Spleen (tissue), 11 donors: Measurements from ENCODE around the gene CHP2. TPM values are rescaled to one million over a fixed set of nuclear protein-coding genes. Genes with fewer than 3 reads are reported as not detected.

ENCODE experiments used
- DNase-seq: peaks from one replicate; pipeline ENCODE4 v3.0.0-alpha.2; 2020
- H3K27ac ChIP-seq, 8 donors: fragments of 200-600 bp; sonication (generic) in 7 of 8; 1 replicate in 4 of 8; 2 replicates in 4 of 8; pipeline versions ENCODE4 v1.5.0 to v1.8.0; 2016 to 2021; ENCODE audit warnings: inconsistent platforms in 4 of 8, mild to moderate bottlenecking in 4 of 8, moderate library complexity in 1 of 8
- H3K27me3 ChIP-seq, 7 donors: fragments of 200-600 bp; sonication (generic) in 6 of 7; replicated peaks in 1 of 7; 1 replicate in 4 of 7; 2 replicates in 3 of 7; pipeline versions ENCODE4 v1.5.0 to v1.8.0; 2016 to 2021; ENCODE audit warnings: inconsistent platforms in 3 of 7, mild to moderate bottlenecking in 1 of 7
- H3K36me3 ChIP-seq, 6 donors: fragments of 200-600 bp; sonication (generic) in 5 of 6; 1 replicate in 4 of 6; 2 replicates in 2 of 6; pipeline versions ENCODE4 v1.5.0 to v1.8.0; 2016 to 2021; ENCODE audit warnings: inconsistent platforms in 2 of 6
- H3K4me1 ChIP-seq, 6 donors: fragments of 200-600 bp; sonication (generic) in 5 of 6; 1 replicate in 3 of 6; 2 replicates in 3 of 6; pipeline versions ENCODE4 v1.5.0 to v1.8.0; 2016 to 2021; ENCODE audit warnings: inconsistent platforms in 3 of 6
- H3K4me3 ChIP-seq, 8 donors: fragments of 200-600 bp; sonication (generic) in 7 of 8; 1 replicate in 4 of 8; 2 replicates in 4 of 8; pipeline versions ENCODE4 v1.5.0 to v1.8.0; 2016 to 2021; ENCODE audit warnings: inconsistent platforms in 4 of 8, mild to moderate bottlenecking in 4 of 8, moderate library complexity in 2 of 8
- H3K9me3 ChIP-seq, 8 donors: fragments of 200-600 bp; sonication (generic) in 7 of 8; 1 replicate in 4 of 8; 2 replicates in 4 of 8; pipeline versions ENCODE4 v1.5.0 to v1.8.0; 2016 to 2021; ENCODE audit warnings: inconsistent platforms in 4 of 8
- CTCF ChIP-seq, 11 experiments: fragments of 200-600 bp in 7 of 11; fragments of 450-650 bp in 4 of 11; sonication (generic) in 4 of 11; IDR thresholded peaks in 8 of 11; conservative IDR thresholded peaks in 3 of 11; 1 replicate in 7 of 11; 2 replicates in 4 of 11; pipeline versions ENCODE4 v1.4.0 to v1.8.0; 2016 to 2021; ENCODE audit warnings: antibody characterized with exemption in 11 of 11, inconsistent platforms in 4 of 11, mild to moderate bottlenecking in 1 of 11
- POLR2A ChIP-seq, 3 donors: fragments of 450-650 bp; IDR thresholded peaks; one replicate each; pipeline ENCODE4 v1.5.1; 2017; ENCODE audit warnings: antibody characterized with exemption in 3 of 3, mild to moderate bottlenecking in 1 of 3
- POLR2AphosphoS5 ChIP-seq, 3 donors: sonication (generic); formaldehyde crosslinking; IDR thresholded peaks; one replicate each; pipeline ENCODE4 v1.5.1; 2017; ENCODE audit warnings: antibody characterized with exemption in 3 of 3
- WGBS, 5 donors: extraction: QIAGEN DNeasy Blood & Tissue Kit in 3 of 5; methylation state at CpG; one replicate each; pipeline versions ENCODE4 v1.1.5 to v1.1.7; 2013 to 2018; 5-methylcytosine and 5-hydroxymethylcytosine counted together
- intact Hi-C: fragments of 100-400 bp; cut with DNase I; formaldehyde crosslinking; loops from one replicate; pipeline ENCODE4 v1.15.0; 2023; ENCODE audit warnings: low total_unique reads
- polyA plus RNA-seq, 3 donors: library from polyadenylated mRNA; stranded (reverse); fragments of 200-250 nt; gene quantifications; one replicate each; pipeline ENCODE4 v1.2.1, GENCODE V29; 2013
- total RNA-seq, 7 donors: library from RNA; depleted of rRNA in 3 of 7; stranded (reverse); fragments of >200 nt in 3 of 7; fragmentation: NEBNext Ultra II Directional in 4 of 7; extraction: Animal tissue kit (Norgen Biotek cat#: 25700) in 4 of 7; gene quantifications; one replicate each; pipeline versions ENCODE4 v1.1.0 to v1.2.1, GENCODE V29; 2016 to 2021
- donor health status: healthy with polysubstance abuse.
- donor health status: DM: no; HTN: no; CAD: no; lungs with moderate emphysema.
- donor health status: DM: no; HTN: no; CAD: no.
- donor health status: Bipolar disorder and iron deficiency.
- donor health status: healthy.
- donor health status: DM: no; HTN: no; CAD: no.
- donor health status: DM: yes; HTN: yes; CAD: no.

CHP2 gene
- total and polyA plus RNA-seq, 10 donors: 0.06 TPM; not detected in 9

GRCh38 chr16:23781176-23781575 lies 26.4 kb downstream of the CHP2 start:
- Histone ChIP-seq H3K36me3 (no peaks in the 10 kb centered on the region), H3K27me3 (peaks cover 0 to 68% (median 0%) of the 10 kb centered on the region in 7 donors), H3K4me1 (no peaks in the 10 kb centered on the region), H3K4me3 (no peak overlapping the region), H3K9me3 (no peaks in the 10 kb centered on the region), H3K27ac (no peak overlapping the region)
- WGBS, 5 donors: 71 to 100% (median 85%) methylated on average over 1 of the region's 1 CpG
- TF ChIP-seq POLR2A (IDR thresholded peaks at IDR 0.05): no peak
- TF ChIP-seq POLR2AphosphoS5 (IDR thresholded peaks at IDR 0.05): no peak
- TF ChIP-seq CTCF (IDR thresholded peaks at IDR 0.05 in 8 of 11, conservative IDR thresholded peaks at IDR 0.05 in 3 of 11): no peak
- intact Hi-C loops: no loop called here
- no peak for DNase-seq

DNA sequence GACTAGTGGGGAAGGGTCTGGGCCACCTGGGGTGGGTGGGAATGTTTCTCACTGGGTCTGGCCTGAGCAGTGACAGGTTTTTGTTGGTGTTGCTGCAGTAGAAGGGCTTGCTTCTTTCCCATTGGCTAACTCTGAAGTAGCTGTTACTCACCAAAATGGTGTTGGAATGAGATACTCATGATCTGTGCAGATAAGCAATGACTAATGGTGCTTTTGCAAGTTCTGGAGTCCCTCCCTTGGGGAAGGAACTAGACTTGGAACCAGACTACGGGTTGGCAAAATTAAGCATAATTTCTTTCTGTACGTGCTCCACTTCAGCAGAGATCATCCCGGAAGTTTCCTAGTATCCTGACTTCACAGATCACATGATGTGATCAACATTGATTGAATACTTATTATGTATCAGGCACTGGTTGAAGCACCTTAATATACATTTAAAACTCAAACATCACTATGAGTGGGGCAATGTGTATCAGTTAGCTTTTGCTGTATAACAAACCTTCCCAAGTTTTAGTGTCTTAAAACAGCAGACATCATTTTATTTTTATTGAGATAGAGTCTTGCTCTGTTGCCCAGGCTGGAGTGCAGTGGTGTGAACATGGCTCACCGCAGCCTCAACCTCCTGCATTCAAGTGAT lies 30.1 kb downstream of the CHP2 start:
- H3K27ac ChIP-seq: no peak overlapping the region
- peaks cover 0 to 56% (median 0%) of the 10 kb centered on the region in 7 donors for H3K27me3 ChIP-seq
- no peak overlapping the region for H3K4me3 ChIP-seq
- 79 to 91% (median 85%) methylated on average over 4 of the region's 4 CpGs for WGBS, 5 donors
- TF ChIP-seq CTCF (IDR thresholded peaks at IDR 0.05 in 8 of 11, conservative IDR thresholded peaks at IDR 0.05 in 3 of 11): no peak
- TF ChIP-seq POLR2A (IDR thresholded peaks at IDR 0.05): no peak
- no peak for TF ChIP-seq POLR2AphosphoS5 (IDR thresholded peaks at IDR 0.05)
- H3K36me3 ChIP-seq: no peaks in the 10 kb centered on the region
- intact Hi-C loops: no loop called here
- H3K4me1 ChIP-seq: peaks cover 0 to 14% (median 2%) of the 10 kb centered on the region in 6 donors
- no peak for DNase-seq
- no peaks in the 10 kb centered on the region for H3K9me3 ChIP-seq

DNA sequence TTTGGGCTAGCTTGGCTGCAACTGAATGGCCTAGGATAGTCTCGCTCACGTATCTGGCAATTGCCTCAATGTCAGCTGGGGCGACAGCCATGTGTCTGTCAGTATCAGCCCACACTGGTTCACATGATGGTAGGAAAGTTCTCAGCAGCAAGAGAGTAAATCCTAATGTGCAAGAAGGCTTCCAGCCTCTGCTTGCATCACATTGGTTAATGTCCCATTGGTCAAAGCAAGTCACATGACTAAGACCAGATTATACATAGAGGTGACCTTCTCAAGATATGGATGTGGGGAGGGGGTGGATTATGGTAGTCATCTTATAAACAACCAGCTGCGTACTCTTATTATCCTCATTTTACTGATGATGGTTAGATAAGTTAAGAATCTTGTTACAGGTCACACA lies 31.0 kb downstream of the CHP2 start:
- H3K9me3 ChIP-seq: no peaks in the 10 kb centered on the region
- no peaks in the 10 kb centered on the region for H3K36me3 ChIP-seq
- DNase-seq: no peak
- peaks cover 0 to 49% (median 0%) of the 10 kb centered on the region in 7 donors for H3K27me3 ChIP-seq
- WGBS, 5 donors: 89 to 96% (median 95%) methylated on average over 4 of the region's 4 CpGs
- intact Hi-C loops: no loop called here
- peaks cover 0 to 14% (median 2%) of the 10 kb centered on the region in 6 donors for H3K4me1 ChIP-seq
- H3K4me3 ChIP-seq: no peak overlapping the region
- no peak overlapping the region for H3K27ac ChIP-seq
- TF ChIP-seq CTCF (IDR thresholded peaks at IDR 0.05 in 8 of 11, conservative IDR thresholded peaks at IDR 0.05 in 3 of 11) (no peak), POLR2AphosphoS5 (IDR thresholded peaks at IDR 0.05) (no peak), POLR2A (IDR thresholded peaks at IDR 0.05) (no peak)

GRCh38 chr16:23786964-23787561 lies 32.2 kb downstream of the CHP2 start:
- 52 to 65% (median 56%) methylated on average over 6 of the region's 6 CpGs for WGBS, 5 donors
- no peaks in the 10 kb centered on the region for H3K9me3 ChIP-seq

More at GRCh38 chr16:23786964-23787561, 32.2 kb downstream of the CHP2 start:
- intact Hi-C loops: no loop called here
- H3K36me3 ChIP-seq: no peaks in the 10 kb centered on the region
- TF ChIP-seq CTCF (IDR thresholded peaks at IDR 0.05 in 8 of 11, conservative IDR thresholded peaks at IDR 0.05 in 3 of 11): no peak
- no peak for TF ChIP-seq POLR2A (IDR thresholded peaks at IDR 0.05)
- TF ChIP-seq POLR2AphosphoS5 (IDR thresholded peaks at IDR 0.05): no peak
- DNase-seq: no peak
- H3K27ac ChIP-seq: no peak overlapping the region
- H3K4me1 ChIP-seq: peaks cover 0 to 14% (median 2%) of the 10 kb centered on the region in 6 donors
- H3K4me3 ChIP-seq: no peak overlapping the region
- H3K27me3 ChIP-seq: peaks cover 0 to 36% (median 0%) of the 10 kb centered on the region in 7 donors
